HG02798 (cell line): ENCODE measurements around the gene GADL1.

Experiments used
- ATAC-seq: cut with Tn5 transposase; IDR thresholded peaks from one replicate; pipeline ENCODE4 v1.9.1; 2021; ENCODE audit warnings: mild to moderate bottlenecking; ENCODE audit not compliant: unreplicated experiment, poor library complexity

The GADL1 gene

GRCh38 chr3:30730967-30731366 is 163.5 kb downstream of the GADL1 start:
- no peak for ATAC-seq

DNA sequence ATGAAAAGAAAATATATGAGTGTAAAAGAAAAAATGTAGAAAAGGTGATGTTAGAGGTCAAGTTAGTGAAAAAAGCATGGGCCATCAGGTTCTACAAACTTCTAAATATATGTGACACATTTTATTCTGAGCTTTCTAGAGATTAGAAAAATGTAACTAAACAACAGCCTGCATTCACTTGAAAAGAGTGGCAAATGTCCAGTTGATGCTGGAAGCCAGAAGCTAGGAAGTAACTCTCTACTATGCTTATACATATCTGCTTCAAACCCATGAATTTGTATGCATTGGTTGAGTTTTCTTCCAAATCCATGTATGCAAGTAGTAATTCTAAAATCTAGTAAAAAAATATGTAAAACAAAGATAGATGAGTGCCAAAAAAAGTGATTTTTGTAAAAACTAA is 164.5 kb downstream of the GADL1 start:
- ATAC-seq: no peak

DNA sequence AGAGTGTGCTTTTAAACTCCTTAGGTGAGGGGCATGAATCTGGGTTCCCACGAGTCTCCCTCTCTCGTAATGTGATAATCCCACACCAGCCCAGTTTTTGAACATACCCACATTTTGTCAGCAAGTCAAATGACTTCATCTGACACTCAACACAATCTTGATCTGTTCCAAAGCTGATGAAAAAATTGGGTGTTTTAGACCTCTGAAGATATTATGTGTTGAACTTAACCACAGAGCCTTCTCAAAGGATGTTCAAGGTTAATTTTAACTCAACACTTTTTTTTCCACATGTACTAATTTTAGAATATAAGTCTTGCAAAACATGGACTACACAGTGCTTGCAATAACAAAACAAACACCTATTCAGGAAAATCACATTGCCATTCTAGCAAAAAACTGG is 164.9 kb downstream of the GADL1 start:
- no peak for ATAC-seq

- ATAC-seq: no peak
These were observed 166.3 kb downstream of the GADL1 start for GRCh38 chr3:30728143-30728542.

GRCh38 chr3:30724863-30725262 is 169.6 kb downstream of the GADL1 start:
- no peak for ATAC-seq

DNA sequence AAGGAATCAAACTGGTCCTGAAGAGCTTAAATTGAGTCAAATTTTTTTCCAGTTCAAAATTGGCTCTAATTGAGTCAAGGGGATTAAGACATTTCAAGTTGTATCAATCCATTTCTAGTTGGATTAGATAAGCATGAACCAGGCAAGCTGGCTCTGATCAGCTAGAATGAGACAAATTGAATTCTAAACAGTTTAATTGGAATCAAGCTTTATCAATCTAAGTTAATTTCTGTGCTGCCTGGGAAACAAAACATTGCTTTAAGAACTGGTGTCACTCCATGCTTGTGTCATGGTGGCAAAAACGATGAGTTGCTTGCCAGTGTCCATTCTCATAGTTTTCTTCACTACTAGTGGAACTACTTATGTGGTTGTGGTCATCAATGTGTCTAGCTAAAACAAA is 171.2 kb downstream of the GADL1 start:
- no peak for ATAC-seq

DNA sequence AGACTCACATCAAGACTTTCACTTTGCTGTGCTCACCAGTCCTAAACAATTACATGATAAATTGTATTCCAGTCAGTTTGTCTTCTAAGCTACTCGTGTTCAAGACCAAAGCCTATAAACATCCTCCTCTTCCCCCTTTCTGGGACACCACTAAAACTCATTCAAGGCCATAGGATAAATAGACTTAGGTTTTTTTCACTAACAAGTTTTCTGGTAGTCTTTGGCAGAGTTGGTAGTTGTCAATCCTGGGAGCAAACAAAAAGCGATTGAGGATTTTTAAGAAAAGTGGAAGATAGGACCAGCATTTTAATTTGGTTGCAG is 173.2 kb downstream of the GADL1 start:
- no peak for ATAC-seq

DNA sequence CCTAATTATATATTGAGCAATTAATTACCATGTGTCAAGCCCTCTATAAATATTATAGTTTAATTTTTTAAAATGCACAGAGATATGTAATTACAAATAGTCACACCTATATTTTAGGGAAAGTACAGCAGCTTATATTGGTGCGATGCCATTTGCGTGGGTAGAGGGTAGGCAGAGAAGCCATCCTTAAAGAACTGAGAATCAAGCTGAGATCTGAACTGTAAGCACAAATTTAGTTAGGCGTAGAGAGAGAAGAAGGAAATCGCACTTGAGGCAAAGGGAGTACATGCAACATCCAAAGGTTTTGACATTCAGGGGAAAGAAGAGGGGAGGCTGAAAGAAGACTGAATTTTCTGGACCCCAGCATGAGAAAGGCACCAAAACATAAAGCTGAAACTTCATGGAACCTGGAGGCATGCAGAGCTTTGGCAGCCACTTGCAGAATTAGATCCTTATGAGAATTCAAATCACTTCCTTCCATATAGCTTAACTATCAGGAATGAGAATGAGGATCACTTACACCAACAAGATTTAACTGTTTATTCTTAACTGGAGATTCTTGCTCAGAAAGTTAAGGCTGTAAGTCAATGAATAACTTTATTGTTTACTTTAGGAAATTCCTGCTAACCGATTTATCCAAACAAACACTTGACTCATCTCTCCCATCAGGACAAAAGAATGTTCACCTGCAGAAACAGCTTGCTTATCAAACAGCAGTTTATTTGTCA is 173.7 kb downstream of the GADL1 start:
- no peak for ATAC-seq

GRCh38 chr3:30719536-30719935 is 174.9 kb downstream of the GADL1 start:
- no peak for ATAC-seq

DNA sequence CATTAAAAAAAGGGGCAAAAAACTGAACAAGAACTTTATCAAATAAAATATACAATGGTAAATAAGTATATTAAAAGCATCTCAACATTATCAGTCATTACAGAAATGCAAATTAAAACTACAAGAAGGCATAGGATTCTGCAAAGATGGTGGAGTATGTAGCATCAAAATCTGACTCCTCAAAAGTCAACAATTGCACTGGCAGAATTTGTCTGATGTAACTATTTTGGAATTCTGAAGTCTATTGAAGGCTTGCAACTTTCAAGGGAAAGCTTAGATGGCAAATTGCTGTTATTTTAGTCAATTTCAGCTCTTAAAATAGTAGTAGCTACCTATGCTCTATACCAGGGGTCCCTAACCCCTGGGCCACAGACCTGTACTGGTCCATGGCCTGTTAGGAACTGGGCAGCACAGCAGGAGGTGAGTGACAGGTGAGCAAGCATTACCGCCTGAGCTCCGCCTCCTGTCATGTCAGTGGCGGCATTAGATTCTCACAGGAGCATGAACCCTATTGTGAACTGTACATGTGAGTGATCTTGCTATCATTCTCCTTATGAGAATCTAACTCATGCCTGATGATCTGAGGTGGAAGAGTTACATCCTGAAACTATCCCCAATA is 180.5 kb downstream of the GADL1 start:
- no peak for ATAC-seq

GRCh38 chr3:30712991-30713390 is 181.5 kb downstream of the GADL1 start:
- no peak for ATAC-seq

DNA sequence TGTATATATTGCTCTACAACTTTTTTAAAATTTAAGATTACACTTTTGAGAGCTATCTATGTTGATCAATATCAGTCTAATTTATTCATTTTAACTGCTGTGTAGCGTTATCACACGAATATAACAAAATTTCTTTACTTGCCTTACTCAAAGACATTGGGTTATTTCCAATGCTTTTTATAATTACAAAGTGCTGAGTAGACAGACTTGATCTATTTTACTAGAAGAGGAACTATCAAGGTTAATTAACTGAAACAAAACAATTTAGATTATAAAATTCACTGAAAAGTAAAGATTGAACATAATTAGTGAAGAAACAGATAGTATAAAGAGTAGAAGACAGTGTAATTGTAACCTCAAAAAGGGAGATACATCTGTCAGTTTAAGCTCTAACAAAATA is 182.6 kb downstream of the GADL1 start:
- ATAC-seq: no peak

- no peak for ATAC-seq
These were observed 183.3 kb downstream of the GADL1 start for GRCh38 chr3:30711151-30711550.

GRCh38 chr3:30710017-30710416 is 184.4 kb downstream of the GADL1 start:
- ATAC-seq: no peak

GRCh38 chr3:30708472-30708871 is 186.0 kb downstream of the GADL1 start:
- ATAC-seq: no peak

DNA sequence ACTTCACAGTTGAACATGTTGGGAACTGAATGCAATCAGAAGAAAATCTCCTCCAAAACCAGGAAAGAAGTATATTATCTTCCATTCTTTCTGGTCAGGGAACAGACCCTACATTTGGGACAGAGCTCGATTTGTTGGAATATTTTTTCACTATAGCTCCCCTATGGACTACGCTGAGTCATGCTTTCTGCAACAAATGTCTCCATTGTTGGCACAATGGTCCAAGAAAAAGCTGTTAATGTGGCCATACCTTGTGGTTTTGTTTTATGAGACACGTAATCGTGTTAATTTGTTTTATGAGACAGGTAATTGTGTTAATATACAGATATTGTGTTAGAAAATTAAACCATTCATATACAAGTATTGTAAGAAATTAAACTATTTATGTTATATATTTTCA is 186.6 kb downstream of the GADL1 start:
- ATAC-seq: no peak

DNA sequence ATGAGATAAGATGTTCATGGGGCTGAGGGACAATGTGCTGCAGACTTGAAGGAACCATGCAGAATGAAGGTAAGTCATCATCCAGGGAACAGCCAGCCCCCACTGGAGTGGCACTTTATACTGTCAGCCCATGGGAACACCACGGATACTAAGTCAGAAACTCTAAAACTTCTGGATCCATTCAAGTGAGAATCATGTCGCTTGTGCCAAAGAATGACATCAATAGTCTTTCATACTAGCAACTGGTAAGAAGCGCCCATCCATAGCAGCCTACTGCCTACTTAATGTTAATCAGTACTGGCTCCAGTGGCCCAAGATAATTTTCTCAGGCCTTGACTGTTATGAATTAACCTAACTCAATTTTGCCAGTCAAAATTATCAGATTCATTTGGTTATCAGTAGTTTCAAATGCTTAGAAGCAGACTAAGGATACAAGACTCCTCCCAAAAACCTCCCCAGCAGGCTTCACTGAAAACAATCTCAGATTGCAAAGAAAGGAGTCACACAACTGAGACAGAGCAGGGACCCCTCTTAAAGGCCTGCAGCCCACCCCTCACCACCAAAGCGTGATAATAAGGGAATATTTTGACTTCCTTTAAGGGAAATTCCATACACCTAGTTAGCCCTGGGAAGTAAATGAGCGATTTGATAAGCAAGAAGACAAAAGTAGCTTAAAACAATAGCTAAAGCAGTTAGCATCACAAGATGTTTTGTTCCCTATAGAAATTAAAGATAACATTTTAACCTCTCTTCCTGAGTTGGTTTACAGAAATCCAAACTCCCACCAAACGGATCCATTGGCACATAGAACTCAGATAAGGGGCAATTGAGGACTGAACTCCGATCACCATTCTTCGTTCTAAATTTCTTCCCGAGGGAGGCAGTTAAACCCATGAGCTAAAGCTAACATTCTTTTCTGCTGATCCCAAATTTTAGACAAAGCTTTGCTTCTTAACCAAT is 189.2 kb downstream of the GADL1 start:
- ATAC-seq: no peak

DNA sequence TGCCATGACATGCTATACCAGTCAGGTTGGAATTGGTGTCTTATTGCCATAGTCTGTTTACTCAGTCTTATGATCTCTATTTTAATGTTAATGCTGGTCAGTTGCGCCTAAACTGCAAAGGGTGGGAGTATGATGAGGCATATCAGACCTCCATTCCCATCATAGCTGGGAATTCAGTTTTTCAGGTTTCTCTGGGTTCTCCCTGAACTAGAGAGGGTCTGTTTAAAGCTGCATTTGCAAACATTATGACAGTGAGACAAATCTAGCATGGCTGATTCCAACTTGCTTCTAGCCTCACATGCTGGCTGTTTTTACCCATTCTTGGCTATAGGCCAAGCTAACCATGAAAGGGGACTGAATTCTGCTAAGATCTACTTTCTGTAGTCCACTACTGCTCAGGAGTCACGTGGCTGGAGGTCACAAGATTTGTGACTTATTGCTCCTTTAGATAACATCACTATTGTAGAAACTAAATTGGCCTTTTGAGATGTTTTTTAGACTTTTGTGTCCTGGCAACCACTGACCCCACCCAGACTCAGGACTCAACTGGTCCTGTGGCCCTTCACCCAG is 191.5 kb downstream of the GADL1 start:
- no peak for ATAC-seq

DNA sequence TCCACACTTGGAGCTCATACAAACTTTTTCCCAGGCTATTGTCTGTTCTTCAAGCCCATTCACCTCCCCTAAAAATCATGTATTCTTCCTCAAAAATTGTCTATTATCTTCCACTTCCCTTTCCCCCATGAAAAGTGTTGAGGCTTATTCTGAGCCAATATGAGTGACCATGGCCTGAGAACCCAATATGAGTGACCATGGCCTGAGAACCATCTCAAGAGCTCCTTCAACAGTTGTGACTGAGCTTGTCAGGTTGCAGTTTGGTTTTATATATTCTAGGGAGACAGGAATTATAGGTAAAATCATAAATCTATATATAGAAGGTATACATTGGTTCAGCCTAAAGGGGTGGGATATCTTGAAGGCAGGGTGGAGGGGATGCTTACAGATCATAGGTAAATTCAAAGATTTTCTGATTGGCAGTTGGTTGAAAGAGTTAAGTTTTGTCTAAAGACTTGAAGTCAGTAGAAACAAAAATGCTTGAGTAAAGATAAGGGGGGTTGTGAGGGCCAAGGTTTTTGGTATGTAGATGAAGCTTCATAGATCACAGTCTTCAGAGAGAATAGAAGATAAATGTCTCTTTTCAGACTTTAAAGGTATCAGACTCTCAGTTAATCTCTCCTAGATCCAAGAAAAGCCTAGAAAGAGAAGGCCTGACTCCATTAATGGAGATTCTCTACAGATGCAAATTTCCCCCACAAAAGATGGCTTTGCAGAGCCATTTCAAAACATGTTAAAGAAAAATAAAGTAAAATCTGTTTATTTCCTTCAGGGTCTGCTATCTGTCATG is 192.2 kb downstream of the GADL1 start:
- ATAC-seq: no peak

DNA sequence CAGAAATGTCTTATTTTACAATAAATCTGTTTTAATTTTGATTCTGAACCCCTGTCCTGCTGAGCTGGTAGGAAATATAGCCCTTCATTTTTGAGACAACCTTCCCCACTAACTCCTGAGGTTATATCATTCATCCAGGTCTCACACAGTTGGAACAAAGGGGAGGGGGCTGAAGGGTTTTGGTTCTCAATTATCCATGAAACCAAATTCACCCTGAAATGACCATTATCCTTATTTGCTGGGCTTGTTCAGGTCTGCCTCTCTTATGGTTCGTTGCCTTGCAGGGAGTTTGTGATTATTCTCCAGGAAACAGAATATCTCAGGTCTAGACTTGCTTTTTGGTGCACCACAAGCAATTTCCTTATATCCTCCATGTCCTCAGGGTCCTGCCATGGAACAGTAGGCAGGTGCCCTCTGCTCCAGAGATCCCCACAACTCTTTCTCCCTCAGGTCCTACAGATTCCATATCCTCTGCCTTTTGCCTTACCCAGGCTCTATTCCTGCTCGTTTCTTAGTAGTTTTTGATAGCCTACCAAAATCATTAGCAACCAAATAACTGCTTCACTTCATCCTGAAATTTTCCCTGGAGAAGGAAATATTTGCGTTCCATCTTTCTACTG is 193.6 kb downstream of the GADL1 start:
- ATAC-seq: no peak
